ENCODE data around the gene PLAC1.

Gene PLAC1, protein sequence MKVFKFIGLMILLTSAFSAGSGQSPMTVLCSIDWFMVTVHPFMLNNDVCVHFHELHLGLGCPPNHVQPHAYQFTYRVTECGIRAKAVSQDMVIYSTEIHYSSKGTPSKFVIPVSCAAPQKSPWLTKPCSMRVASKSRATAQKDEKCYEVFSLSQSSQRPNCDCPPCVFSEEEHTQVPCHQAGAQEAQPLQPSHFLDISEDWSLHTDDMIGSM

DNA sequence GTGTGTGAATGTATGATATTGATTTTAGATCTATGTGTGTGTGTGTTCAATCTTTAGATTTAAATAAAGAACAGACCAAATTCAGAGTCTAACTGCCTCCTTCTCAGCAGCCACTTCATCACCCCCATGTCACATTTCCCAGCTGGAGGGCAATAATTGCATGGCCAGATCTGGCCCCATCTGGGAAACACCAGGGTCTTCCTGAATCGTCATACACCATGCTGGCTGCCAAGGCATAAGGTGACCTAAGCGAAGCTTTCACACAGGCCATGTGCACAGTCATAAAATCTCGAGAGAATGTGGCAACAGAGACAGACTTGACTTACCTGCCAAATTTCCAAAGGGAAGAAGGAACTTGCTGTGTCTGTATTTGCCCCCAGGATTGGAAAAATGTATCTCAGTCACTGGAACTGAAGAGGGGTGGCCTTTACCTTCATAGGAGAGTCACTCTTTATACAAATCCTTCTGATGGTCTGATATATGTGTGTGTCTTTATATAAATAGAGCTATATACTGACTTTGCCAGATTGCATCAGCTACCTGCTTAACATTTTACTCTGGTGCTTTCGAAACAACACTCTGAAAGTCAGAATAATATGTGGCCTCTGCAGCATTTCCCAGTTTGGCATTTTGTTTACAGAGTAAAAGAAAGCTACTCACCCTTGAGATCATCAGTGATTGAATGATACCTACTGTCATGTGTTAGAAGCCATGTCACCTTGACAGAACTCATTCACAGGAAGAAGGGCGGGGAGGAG is at the start of gene PLAC1:
TSS of gene PLAC1 (minus strand) at position 470 of the 758 bp plus-strand sequence. CDS start 91,789 bp downstream, outside the sequence.
- no peak within 1 kb of the TSS for H3K4me3 ChIP-seq (ENCODE audit: low read depth, low read length)
- TF ChIP-seq, protein P1, sequence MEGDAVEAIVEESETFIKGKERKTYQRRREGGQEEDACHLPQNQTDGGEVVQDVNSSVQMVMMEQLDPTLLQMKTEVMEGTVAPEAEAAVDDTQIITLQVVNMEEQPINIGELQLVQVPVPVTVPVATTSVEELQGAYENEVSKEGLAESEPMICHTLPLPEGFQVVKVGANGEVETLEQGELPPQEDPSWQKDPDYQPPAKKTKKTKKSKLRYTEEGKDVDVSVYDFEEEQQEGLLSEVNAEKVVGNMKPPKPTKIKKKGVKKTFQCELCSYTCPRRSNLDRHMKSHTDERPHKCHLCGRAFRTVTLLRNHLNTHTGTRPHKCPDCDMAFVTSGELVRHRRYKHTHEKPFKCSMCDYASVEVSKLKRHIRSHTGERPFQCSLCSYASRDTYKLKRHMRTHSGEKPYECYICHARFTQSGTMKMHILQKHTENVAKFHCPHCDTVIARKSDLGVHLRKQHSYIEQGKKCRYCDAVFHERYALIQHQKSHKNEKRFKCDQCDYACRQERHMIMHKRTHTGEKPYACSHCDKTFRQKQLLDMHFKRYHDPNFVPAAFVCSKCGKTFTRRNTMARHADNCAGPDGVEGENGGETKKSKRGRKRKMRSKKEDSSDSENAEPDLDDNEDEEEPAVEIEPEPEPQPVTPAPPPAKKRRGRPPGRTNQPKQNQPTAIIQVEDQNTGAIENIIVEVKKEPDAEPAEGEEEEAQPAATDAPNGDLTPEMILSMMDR (IDR thresholded peaks at IDR 0.05; ENCODE audit: borderline replicate concordance, insufficient read depth, low read depth, low read length) = no peak

DNA sequence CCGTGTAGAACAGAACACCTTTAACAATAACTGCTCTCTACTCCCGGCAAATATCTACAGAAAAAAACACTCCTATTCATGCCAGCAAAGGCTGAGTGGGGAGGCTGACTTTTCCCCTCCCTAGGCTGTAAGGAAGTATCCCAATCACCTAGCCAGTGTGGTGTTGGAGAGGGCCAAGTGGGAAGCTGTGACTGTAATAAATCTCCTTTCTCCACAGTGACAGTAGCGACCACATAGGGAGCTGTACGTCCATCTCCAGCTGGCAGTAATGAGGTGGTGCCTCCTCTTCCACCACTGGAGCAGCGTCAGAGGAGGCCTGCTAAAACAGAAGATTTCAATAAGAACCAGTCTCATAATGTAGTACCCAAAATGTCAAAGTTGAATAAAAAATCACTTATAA is 47.9 kb upstream of the PLAC1 start:
- TF ChIP-seq, protein P1 (IDR thresholded peaks at IDR 0.05; ENCODE audit: borderline replicate concordance, insufficient read depth, low read depth, low read length) = no peak
- H3K4me3 ChIP-seq (ENCODE audit: low read depth, low read length) = no peak overlapping the region

DNA sequence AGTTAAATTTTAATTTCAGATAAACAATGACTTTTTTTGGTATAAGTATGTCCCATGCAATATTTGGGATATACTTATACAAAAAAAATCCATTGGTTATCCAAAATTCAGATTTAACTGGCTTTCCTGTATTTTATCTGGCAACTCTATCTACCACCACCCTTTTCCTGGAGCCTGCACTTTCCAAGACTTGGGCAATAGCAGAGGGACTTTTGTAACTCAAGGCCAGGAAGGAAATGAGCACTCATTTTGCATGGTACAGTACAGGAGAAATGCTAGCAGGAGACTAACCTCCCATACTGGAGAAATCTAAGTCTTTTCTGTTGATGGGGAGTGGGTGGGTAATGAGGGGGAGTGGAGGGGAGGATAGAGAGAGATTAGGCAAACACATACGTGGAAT is 37.7 kb upstream of the PLAC1 start:
- H3K4me3 ChIP-seq (ENCODE audit: low read depth, low read length) = no peak overlapping the region
- TF ChIP-seq, protein P1 (IDR thresholded peaks at IDR 0.05; ENCODE audit: borderline replicate concordance, insufficient read depth, low read depth, low read length) = no peak

DNA sequence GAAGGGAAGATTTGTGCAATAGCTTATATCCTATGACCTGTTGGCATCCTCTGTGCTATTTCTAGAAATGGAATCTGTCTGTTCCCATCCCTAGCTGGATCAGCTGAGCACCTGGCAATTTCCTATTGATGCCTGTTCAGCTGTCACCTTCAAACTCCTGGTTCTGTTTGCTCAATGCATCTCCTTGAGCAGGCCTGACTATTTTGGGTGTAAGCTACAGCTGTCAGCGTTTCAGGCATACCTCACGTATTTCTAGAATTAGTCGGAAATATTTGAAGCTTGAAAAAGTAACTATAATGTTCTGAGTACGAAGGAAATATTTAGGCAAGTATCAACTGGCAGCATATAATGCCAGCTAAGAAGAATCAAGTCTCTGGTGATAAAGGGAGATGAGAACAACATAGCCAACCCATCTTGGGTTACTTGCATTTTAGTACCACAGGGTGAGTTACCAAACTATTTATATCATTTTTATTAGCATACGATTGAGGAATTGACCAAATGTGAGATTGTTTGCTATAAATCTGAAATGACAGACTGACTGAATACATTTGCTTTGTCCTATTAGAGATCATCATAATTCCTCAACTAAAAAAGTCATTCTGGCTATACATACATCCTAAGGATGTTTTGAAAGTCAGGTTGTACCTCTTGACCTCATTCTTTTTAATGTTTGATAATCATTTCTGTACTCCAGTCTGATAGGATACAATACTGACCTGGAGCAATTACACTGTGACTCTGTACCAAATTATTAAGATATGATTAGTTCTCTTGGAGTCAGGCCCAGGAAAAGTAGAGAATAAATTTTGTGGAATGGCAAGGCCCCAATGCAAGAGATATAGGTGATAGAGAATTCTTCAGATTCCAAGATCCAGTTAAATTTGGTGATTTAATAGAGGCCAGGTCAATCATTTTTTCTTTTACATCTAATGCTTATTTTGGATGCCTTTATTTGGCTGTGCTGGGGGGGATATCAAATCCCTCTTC is 36.4 kb upstream of the PLAC1 start:
- TF ChIP-seq, protein P1 (IDR thresholded peaks at IDR 0.05; ENCODE audit: borderline replicate concordance, insufficient read depth, low read depth, low read length) = no peak

DNA sequence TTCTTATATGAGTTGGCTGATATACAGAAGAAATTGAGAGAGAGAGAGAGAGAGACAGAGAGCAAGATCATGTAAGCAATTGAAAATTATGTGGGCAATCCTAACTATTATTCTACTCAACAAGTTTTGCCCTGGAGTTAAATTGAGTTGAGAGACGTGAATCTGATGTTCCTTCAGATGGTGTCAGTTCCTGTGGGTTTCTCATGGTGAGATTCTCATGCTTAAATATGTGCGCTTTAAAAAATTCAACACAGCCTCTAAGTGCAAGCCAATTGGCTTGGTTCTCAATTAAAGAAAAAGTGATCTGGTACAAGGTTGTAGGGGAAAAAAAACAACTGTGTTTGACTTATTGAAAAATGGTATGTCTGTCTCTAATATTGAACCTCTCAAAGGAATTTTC is 35.4 kb upstream of the PLAC1 start:
- H3K4me3 ChIP-seq (ENCODE audit: low read depth, low read length) = no peak overlapping the region
- TF ChIP-seq, protein P1 (IDR thresholded peaks at IDR 0.05; ENCODE audit: borderline replicate concordance, insufficient read depth, low read depth, low read length) = no peak

More for the DNA sequence above, 36.4 kb upstream of the PLAC1 start:
- no peak overlapping the region for H3K4me3 ChIP-seq (ENCODE audit: low read depth, low read length)

DNA sequence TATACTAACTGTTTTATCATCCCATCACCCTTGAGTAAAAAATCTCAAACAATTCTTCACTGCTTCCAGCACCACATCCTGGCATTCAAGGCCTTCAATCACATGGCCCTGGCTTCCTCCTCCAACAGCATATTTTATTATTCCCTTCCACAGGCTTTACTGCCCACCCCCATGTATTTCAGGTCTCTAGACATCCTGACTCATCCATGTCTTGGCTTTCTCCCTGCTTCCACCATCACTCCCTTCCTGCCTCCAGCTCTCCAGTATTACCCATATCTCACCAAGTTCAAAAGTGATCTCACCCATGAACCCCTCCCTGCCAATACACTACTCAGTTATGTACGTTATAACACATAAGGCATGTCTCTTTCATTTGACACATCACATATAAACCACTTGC is 34.7 kb upstream of the PLAC1 start:
- TF ChIP-seq, protein P1 (IDR thresholded peaks at IDR 0.05; ENCODE audit: borderline replicate concordance, insufficient read depth, low read depth, low read length) = no peak

More for the DNA sequence above, 34.7 kb upstream of the PLAC1 start:
- no peak overlapping the region for H3K4me3 ChIP-seq (ENCODE audit: low read depth, low read length)

Measured in GM12875 (cell line).